HepG2 (cell line): ENCODE results near the gene NOTCH3. TPM values are rescaled to one million over a fixed set of nuclear protein-coding genes. Genes with fewer than 3 reads are reported as not detected.

Source experiments
- ATAC-seq: fragments of 200-7000 bp; cut with Tn5 transposase; 3 replicates; pipeline ENCODE4 v1.9.1; 2020; ENCODE audit warnings: mild to moderate bottlenecking, moderate library complexity
- BruUV-seq: library from RNA; stranded (reverse); fragments of 400-500 nt; replicated peaks from 2 replicates; lab custom pipeline; 2021; lab: Mats Ljungman, UMichigan
- CTCF ChIA-PET: fragments of 300-600 bp; formaldehyde crosslinking; extraction: SDS; loops from one replicate; lab custom pipeline; 2021; ENCODE audit warnings: low total read pairs, inconsistent platforms, low intra/inter-chr PET ratio; lab: Yijun Ruan, JAX
- POLR2A ChIA-PET: fragments of 350-600 bp; sonication (Branson Sonifier 250); formaldehyde crosslinking; loops from one replicate; lab custom pipeline; 2020; ENCODE audit warnings: antibody characterized with exemption, inconsistent platforms; lab: Yijun Ruan, JAX
- DNase-seq: peaks from one replicate; pipeline ENCODE4 v3.0.0-alpha.2; 2015; ENCODE audit warnings: low spot score
- FAIRE-seq: peaks from 3 replicates; lab custom pipeline; 2011; peaks lifted over from hg19 to GRCh38; lab: Jason Lieb, UNC
- H2AFZ ChIP-seq: one replicate; pipeline ENCODE4 v1.6.1; 2011; ENCODE audit warnings: low read length, inconsistent platforms
- H3K27ac ChIP-seq: fragments of 300-600 bp; 3 replicates; pipeline ENCODE4 v1.8.0; 2011; ENCODE audit warnings: mixed run types, mild to moderate bottlenecking, mixed read lengths, low read length, inconsistent platforms; ENCODE audit not compliant: insufficient read depth; ENCODE audit errors: extremely low read length
- H3K27me3 ChIP-seq, 2 experiments: fragments of 200-600 bp in 1 of 2; 2 replicates in 1 of 2; 3 replicates in 1 of 2; pipeline versions ENCODE4 v1.6.0 to v1.8.0; 2011; ENCODE audit warnings: low read length in 2 of 2, mild to moderate bottlenecking in 2 of 2, moderate library complexity in 2 of 2, inconsistent platforms in 1 of 2; ENCODE audit not compliant: insufficient read depth in 2 of 2, control insufficient read depth in 1 of 2
- H3K36me3 ChIP-seq, 2 experiments: fragments of 200-600 bp in 1 of 2; replicated peaks in 1 of 2; 2 replicates in 1 of 2; 3 replicates in 1 of 2; pipeline versions ENCODE4 v1.5.1 to v1.8.0; 2011; ENCODE audit warnings: low read length in 2 of 2, inconsistent platforms in 1 of 2; ENCODE audit not compliant: insufficient read depth in 2 of 2, control insufficient read depth in 1 of 2
- H3K4me1 ChIP-seq: 2 replicates; pipeline ENCODE4 v1.5.1; 2012; ENCODE audit warnings: low read length, inconsistent platforms; ENCODE audit not compliant: insufficient read depth
- H3K4me2 ChIP-seq: 2 replicates; pipeline ENCODE4 v1.6.0; 2011; ENCODE audit warnings: low read depth, low read length, inconsistent platforms
- H3K4me3 ChIP-seq, 3 experiments: fragments of 200-600 bp in 1 of 3; sonication (generic), shearing (Covaris generic) in 1 of 3; replicated peaks in 1 of 3; 2 replicates each; pipeline ENCODE4 v1.5.1; 2011 to 2016; ENCODE audit warnings: low read length in 3 of 3, inconsistent platforms in 2 of 3, low read depth in 2 of 3, mild to moderate bottlenecking in 2 of 3, control low read depth in 1 of 3, mixed read lengths in 1 of 3; ENCODE audit not compliant: insufficient read depth in 1 of 3
- H3K79me2 ChIP-seq: one replicate; pipeline ENCODE4 v1.6.1; 2011; ENCODE audit warnings: low read length, inconsistent platforms; ENCODE audit not compliant: insufficient read depth
- H3K9ac ChIP-seq: 2 replicates; pipeline ENCODE4 v1.6.0; 2011; ENCODE audit warnings: mild to moderate bottlenecking, low read depth, low read length, inconsistent platforms; ENCODE audit not compliant: insufficient read depth
- H3K9me3 ChIP-seq: 2 replicates; pipeline ENCODE4 v1.5.1; 2012; ENCODE audit warnings: mild to moderate bottlenecking, low read length
- H4K20me1 ChIP-seq: 2 replicates; pipeline ENCODE4 v1.6.0; 2011; ENCODE audit warnings: inconsistent platforms, mild to moderate bottlenecking, low read length, moderate library complexity; ENCODE audit not compliant: insufficient read depth
- AGO1 ChIP-seq: fragments of 200-400 bp; formaldehyde crosslinking; IDR thresholded peaks from 2 replicates; pipeline ENCODE4 v1.6.1; 2017; ENCODE audit warnings: mild to moderate bottlenecking, low read depth, low read length, moderate library complexity; ENCODE audit not compliant: poor library complexity, severe bottlenecking
- CREM ChIP-seq, 2 experiments: sonication (generic) in 1 of 2; formaldehyde crosslinking in 1 of 2; IDR thresholded peaks; 2 replicates each; pipeline versions ENCODE4 v1.4.0 to v1.6.1; 2016 to 2020; ENCODE audit warnings: antibody characterized with exemption in 1 of 2, mild to moderate bottlenecking in 1 of 2, missing genetic modification reagents in 1 of 2
- IRF2 ChIP-seq: IDR thresholded peaks from 2 replicates; pipeline ENCODE4 v1.6.1; 2018; ENCODE audit warnings: missing genetic modification reagents, missing compliant biosample characterization
- MXD4 ChIP-seq: IDR thresholded peaks from 2 replicates; pipeline ENCODE4 v1.6.1; 2016; ENCODE audit warnings: mild to moderate bottlenecking, missing biosample characterization, missing genetic modification reagents
- PTBP1 ChIP-seq: fragments of 200-400 bp; formaldehyde crosslinking; IDR thresholded peaks from 2 replicates; pipeline ENCODE4 v1.6.1; 2018; ENCODE audit warnings: low read length, low read depth; ENCODE audit not compliant: poor library complexity, severe bottlenecking
- RCOR2 ChIP-seq: IDR thresholded peaks from 2 replicates; pipeline ENCODE4 v1.6.1; 2016; ENCODE audit warnings: missing biosample characterization, missing genetic modification reagents
- TP53 ChIP-seq: sonication (generic); formaldehyde crosslinking; conservative IDR thresholded peaks from 2 replicates; pipeline ENCODE4 v1.4.0; 2020; ENCODE audit warnings: missing genetic modification reagents
- ZNF615 ChIP-seq: sonication (generic); formaldehyde crosslinking; IDR thresholded peaks from 2 replicates; pipeline ENCODE4 v1.5.0; 2020; ENCODE audit warnings: mild to moderate bottlenecking, missing genetic modification reagents, borderline replicate concordance
- ZNF747 ChIP-seq: sonication (generic); formaldehyde crosslinking; IDR thresholded peaks from 2 replicates; pipeline ENCODE4 v1.8.1; 2023; ENCODE audit warnings: missing genetic modification reagents, mild to moderate bottlenecking, borderline replicate concordance
- WGBS: methylation state at CpG from one replicate; pipeline ENCODE4 v1.1.6; 2017; ENCODE audit warnings: low lambda C conversion rate; 5-methylcytosine and 5-hydroxymethylcytosine counted together
- in situ Hi-C: cut with HindIII; loops from 2 replicates; pipeline ENCODE4 v1.10.0; 2017; ENCODE audit warnings: low pct_unique_long_range_greater_than_20kb; ENCODE audit not compliant: extremely low pct_ligation_motif_present
- intact Hi-C: fragments of 100-400 bp; cut with micrococcal nuclease; formaldehyde crosslinking; loops from one replicate; pipeline ENCODE4 v1.10.0; 2022; ENCODE audit not compliant: unreplicated experiment
- polyA plus RNA-seq, 8 experiments: library from polyadenylated mRNA; depleted of rRNA in 3 of 8; stranded (reverse) in 7 of 8; unstranded in 1 of 8; fragments of >200 nt; fragmentation: Illumina TruSeq in 4 of 8; extraction: Trizol in 4 of 8; gene quantifications; 2 replicates each; pipeline versions ENCODE4 v1.2.1 to v1.2.3, GENCODE V29; 2011 to 2016; ENCODE audit warnings: low read depth in 4 of 8, missing spikeins in 1 of 8, mixed read lengths in 1 of 8; ENCODE audit not compliant: insufficient read depth in 1 of 8
- total RNA-seq, 5 experiments: library from RNA; depleted of rRNA; stranded (reverse); fragments of >200 nt; fragmentation: Illumina TruSeq; extraction: Trizol; gene quantifications; 2 replicates each; pipeline ENCODE4 v1.2.3, GENCODE V29; 2016; ENCODE audit warnings: low read depth in 1 of 5

NOTCH3 gene
- total and polyA plus RNA-seq, 2 of the 13 experiments (the other 11 are each of a cell fraction or from before 2014, with no cell fraction given) = 0.09 to 0.28 TPM

GRCh38 chr19:15198951-15199660, 1.7 kb downstream of the NOTCH3 start:
- in situ Hi-C loops = no loop called here
- TF ChIP-seq IRF2 (no peak), ZNF615 (no peak), ZNF747 (CRISPR knock-in tag) (no peak), CREM (IDR thresholded peaks at IDR 0.05) (no peak), CREM (CRISPR knock-in tag; IDR thresholded peaks at IDR 0.05) (no peak), TP53 (CRISPR knock-in tag) (no peak), MXD4 (CRISPR knock-in tag) (no peak), RCOR2 (CRISPR knock-in tag) (no peak), PTBP1 (no peak), AGO1 (no peak)
- Histone ChIP-seq H3K9me3 (no peaks in the 10 kb centered on the region), H2AFZ (no peak overlapping the region), H3K9ac (no peak overlapping the region), H3K4me2 (no peak overlapping the region; the same call in 1 of the 2 replicates), H3K79me2 (no peaks in the 10 kb centered on the region), H3K4me3 (no peak overlapping the region; a peak in 1 of 6 replicates), H3K4me1 (no peaks in the 10 kb centered on the region; the same call in 1 of the 2 replicates), H3K27ac (no peak overlapping the region), H3K36me3 (no peaks in the 10 kb centered on the region), H3K27me3 (peaks cover 3 to 40% of the 10 kb centered on the region in 2 experiments; a peak in 3 of 5 replicates), H4K20me1 (no peaks in the 10 kb centered on the region; the same call in 1 of the 2 replicates)
- CTCF ChIA-PET = no interaction called here
- POLR2A ChIA-PET = no interaction called here
- no TSS peak for BruUV-seq
- no peak for FAIRE-seq
- no peak for DNase-seq
- no peak for ATAC-seq
- whole genome bisulfite sequencing = 45% methylated on average over 11 of the region's 15 CpGs
- intact Hi-C loops = no loop called here
